ENCODE results near the gene BTNL9. TPM values are rescaled to one million over a fixed set of nuclear protein-coding genes. Genes with fewer than 3 reads are reported as not detected.
A peak's percentile ranks its signal among the peaks of the same experiment; 100 is the strongest.
"Not testable (repeated sequence)": the region's sequence is repeated elsewhere in the genome, so short reads cannot be mapped to it uniquely, and the experiment has no call there.

The BTNL9 gene
- total RNA-seq, 1 donor from 2014 or later = 0.24 TPM

- peak; percentile 23 for DNase-seq (ENCODE audit: low spot score)
These were observed 31.9 kb upstream of the BTNL9 start for GRCh38 chr5:181008136-181008535.

GRCh38 chr5:181010018-181010417 is 30.0 kb upstream of the BTNL9 start:
- not testable (repeated sequence) for H2AFZ ChIP-seq (replicated peaks); H3K9me3 ChIP-seq (ENCODE audit: low read depth); H3K4me3 ChIP-seq; H3K9me3 Mint-ChIP-seq; H3K27ac ChIP-seq; H3K4me1 Mint-ChIP-seq; DNase-seq (ENCODE audit: low spot score); H4K20me1 ChIP-seq (ENCODE audit: low read depth); H3K79me2 ChIP-seq (ENCODE audit: low read depth); H3K36me3 ChIP-seq; H3K36me3 Mint-ChIP-seq; H3K4me2 ChIP-seq; H3K4me1 ChIP-seq; H3K9ac ChIP-seq; H3F3A ChIP-seq (ENCODE audit: low read depth); H3K4me3 Mint-ChIP-seq; H3K27ac Mint-ChIP-seq
- peaks cover 14% of the 10 kb centered on the region for H3K27me3 ChIP-seq
- H3K27me3 Mint-ChIP-seq (ENCODE audit: insufficient read depth, low read depth) = peaks cover 12% of the 10 kb centered on the region

More at GRCh38 chr5:181008136-181008535, 31.9 kb upstream of the BTNL9 start:
- no peaks in the 10 kb centered on the region for H3K9me3 Mint-ChIP-seq
- no peaks in the 10 kb centered on the region for H3F3A ChIP-seq (ENCODE audit: low read depth)
- H3K27me3 ChIP-seq = peaks cover 14% of the 10 kb centered on the region
- no peak overlapping the region for H3K4me2 ChIP-seq
- no peak overlapping the region for H3K4me3 ChIP-seq
- H2AFZ ChIP-seq (replicated peaks) = no peak overlapping the region
- H3K27me3 Mint-ChIP-seq (ENCODE audit: insufficient read depth, low read depth) = peaks cover 14% of the 10 kb centered on the region
- H3K27ac ChIP-seq = no peak overlapping the region
- no peak overlapping the region for H3K9ac ChIP-seq
- H3K4me1 ChIP-seq = no peaks in the 10 kb centered on the region
- H3K36me3 Mint-ChIP-seq = no peaks in the 10 kb centered on the region
- H3K27ac Mint-ChIP-seq = no peak overlapping the region
- H3K79me2 ChIP-seq (ENCODE audit: low read depth) = no peaks in the 10 kb centered on the region
- no peaks in the 10 kb centered on the region for H3K9me3 ChIP-seq (ENCODE audit: low read depth)
- no peaks in the 10 kb centered on the region for H3K36me3 ChIP-seq
- H4K20me1 ChIP-seq (ENCODE audit: low read depth) = no peaks in the 10 kb centered on the region
- H3K4me1 Mint-ChIP-seq = no peaks in the 10 kb centered on the region
- TF ChIP-seq EZH2 (IDR thresholded peaks at IDR 0.05) = no peak
- no peak for TF ChIP-seq CTCF (IDR thresholded peaks at IDR 0.05)
- TF ChIP-seq EZH2phosphoT487 (IDR thresholded peaks at IDR 0.05) = no peak
- H3K4me3 Mint-ChIP-seq = no peak overlapping the region

- H3K27me3 ChIP-seq = peaks cover 14% of the 10 kb centered on the region
- H3F3A ChIP-seq (ENCODE audit: low read depth); H4K20me1 ChIP-seq (ENCODE audit: low read depth); H3K79me2 ChIP-seq (ENCODE audit: low read depth); H3K9me3 Mint-ChIP-seq; H3K27ac ChIP-seq; H3K27ac Mint-ChIP-seq; H3K9me3 ChIP-seq (ENCODE audit: low read depth); H3K27me3 Mint-ChIP-seq (ENCODE audit: insufficient read depth, low read depth); H3K4me1 ChIP-seq; H3K36me3 ChIP-seq; DNase-seq (ENCODE audit: low spot score); H3K9ac ChIP-seq; H3K4me2 ChIP-seq; H3K4me3 ChIP-seq; H3K36me3 Mint-ChIP-seq; H3K4me1 Mint-ChIP-seq; H2AFZ ChIP-seq (replicated peaks); H3K4me3 Mint-ChIP-seq: not testable (repeated sequence)
These were observed 25.4 kb upstream of the BTNL9 start for GRCh38 chr5:181014654-181015053.

GRCh38 chr5:181017448-181017847 is 22.6 kb upstream of the BTNL9 start:
- not testable (repeated sequence) for H3K9me3 ChIP-seq (ENCODE audit: low read depth); H3K27ac Mint-ChIP-seq; H3K4me2 ChIP-seq; H3K36me3 ChIP-seq; H4K20me1 ChIP-seq (ENCODE audit: low read depth); H3K27me3 ChIP-seq; H3K79me2 ChIP-seq (ENCODE audit: low read depth); H3K36me3 Mint-ChIP-seq; H3F3A ChIP-seq (ENCODE audit: low read depth); H3K4me1 Mint-ChIP-seq; H3K9me3 Mint-ChIP-seq; H3K9ac ChIP-seq; H3K4me1 ChIP-seq; H3K27me3 Mint-ChIP-seq (ENCODE audit: insufficient read depth, low read depth); H3K27ac ChIP-seq; H3K4me3 ChIP-seq; H3K4me3 Mint-ChIP-seq; H2AFZ ChIP-seq (replicated peaks); DNase-seq (ENCODE audit: low spot score)

- Histone ChIP-seq H3K4me2 (no peak overlapping the region), H3F3A (ENCODE audit: low read depth) (no peaks in the 10 kb centered on the region), H4K20me1 (ENCODE audit: low read depth) (no peaks in the 10 kb centered on the region), H2AFZ (replicated peaks) (no peak overlapping the region), H3K4me3 (no peak overlapping the region), H3K27me3 (peaks cover 5% of the 10 kb centered on the region), H3K9me3 (ENCODE audit: low read depth) (peaks cover 7% of the 10 kb centered on the region), H3K9ac (no peak overlapping the region), H3K36me3 (no peaks in the 10 kb centered on the region), H3K27ac (no peak overlapping the region), H3K79me2 (ENCODE audit: low read depth) (no peaks in the 10 kb centered on the region), H3K4me1 (no peaks in the 10 kb centered on the region)
- H3K4me3 Mint-ChIP-seq = no peak overlapping the region
- no peak for DNase-seq (ENCODE audit: low spot score)
- no peak overlapping the region for H3K27ac Mint-ChIP-seq
- H3K4me1 Mint-ChIP-seq = no peaks in the 10 kb centered on the region
- H3K36me3 Mint-ChIP-seq = no peaks in the 10 kb centered on the region
- H3K9me3 Mint-ChIP-seq = peaks cover 9% of the 10 kb centered on the region
- TF ChIP-seq EZH2 (IDR thresholded peaks at IDR 0.05) (no peak), CTCF (IDR thresholded peaks at IDR 0.05) (no peak), EZH2phosphoT487 (IDR thresholded peaks at IDR 0.05) (no peak)
- H3K27me3 Mint-ChIP-seq (ENCODE audit: insufficient read depth, low read depth) = peaks cover 9% of the 10 kb centered on the region
These were observed 19.4 kb upstream of the BTNL9 start for GRCh38 chr5:181020688-181021087.
